HG02970 (cell line): ENCODE results near the gene CTDNEP1.

Experiments
- ATAC-seq: cut with Tn5 transposase; IDR thresholded peaks from one replicate; pipeline ENCODE4 v1.9.1; 2021; ENCODE audit warnings: mild to moderate bottlenecking, moderate library complexity, moderate number of reproducible peaks; ENCODE audit not compliant: unreplicated experiment, low FRiP score

CTDNEP1 gene

GRCh38 chr17:7232114-7232513, 19.4 kb downstream of the CTDNEP1 start:
- no peak for ATAC-seq

DNA sequence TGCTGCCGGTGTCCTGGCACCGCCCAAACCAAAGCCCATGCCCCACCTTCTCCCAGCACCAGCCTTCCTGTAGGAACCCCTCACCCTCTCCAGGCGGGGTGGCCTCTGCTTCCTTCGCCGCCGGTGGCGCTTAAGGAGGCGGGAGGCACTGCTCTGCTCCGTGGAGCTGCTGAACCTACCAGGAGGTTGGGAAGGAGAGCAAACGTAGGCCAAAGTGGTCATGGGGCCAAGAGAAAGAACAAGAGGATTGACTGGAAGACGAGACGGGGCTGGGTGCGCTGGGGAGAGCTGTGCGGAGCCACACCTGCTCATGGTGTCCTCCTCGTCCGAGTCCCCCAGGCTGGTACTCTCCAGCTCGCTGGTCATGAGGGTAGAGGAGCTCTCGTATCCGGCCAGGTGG, 22.0 kb downstream of the CTDNEP1 start:
- no peak for ATAC-seq

GRCh38 chr17:7228920-7229319, 22.6 kb downstream of the CTDNEP1 start:
- no peak for ATAC-seq

DNA sequence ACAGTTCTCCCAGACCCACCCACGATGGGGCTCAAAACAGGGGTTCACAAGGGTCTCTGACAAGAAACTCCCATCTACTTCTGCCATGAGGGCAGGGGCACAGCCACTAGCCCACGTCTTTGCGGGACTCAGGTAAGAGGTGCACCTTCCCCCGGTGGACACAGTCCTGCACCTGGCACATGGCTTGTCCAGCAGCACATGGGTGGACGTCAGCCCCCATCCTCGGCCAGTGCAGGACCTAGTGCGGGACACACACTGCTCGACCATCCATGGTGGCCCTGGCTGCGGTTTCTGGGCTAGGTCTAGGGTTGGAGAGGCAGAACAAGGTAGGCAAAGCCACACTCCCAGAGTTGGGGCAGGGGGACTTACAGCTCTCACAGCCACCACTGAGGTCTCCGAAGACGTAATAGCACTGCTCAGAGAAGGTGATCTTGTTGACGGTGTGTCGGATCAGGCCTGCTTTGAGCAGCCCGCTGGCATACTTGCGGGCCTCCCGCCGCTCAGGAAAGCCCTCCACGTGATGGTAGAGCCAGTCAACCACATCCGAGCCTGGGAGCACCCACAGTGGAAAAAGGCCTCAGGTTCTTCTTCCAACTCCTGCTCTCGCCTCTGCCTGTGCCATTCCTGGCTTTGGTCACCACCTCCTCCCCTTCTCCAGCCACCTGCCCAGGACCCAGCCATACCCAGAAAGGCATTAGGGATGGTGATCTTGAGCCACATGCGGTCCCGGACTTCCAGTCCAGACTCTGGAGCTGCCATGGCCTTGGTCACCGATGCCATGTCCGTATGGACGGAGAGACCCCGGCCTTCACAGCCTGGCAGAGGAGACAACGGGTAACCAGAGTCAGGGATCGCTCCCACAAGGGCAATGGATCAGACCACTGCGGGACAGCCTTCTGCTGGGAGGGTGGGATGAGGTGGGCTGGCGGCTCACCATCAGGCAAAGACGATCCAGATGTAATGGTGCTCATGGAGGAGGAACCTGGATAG, 24.5 kb downstream of the CTDNEP1 start:
- ATAC-seq, result no peak

- ATAC-seq, result no peak
These were observed 25.7 kb downstream of the CTDNEP1 start for GRCh38 chr17:7225711-7226331.

- ATAC-seq, result no peak
These were observed 26.8 kb downstream of the CTDNEP1 start for GRCh38 chr17:7224661-7225111.

- ATAC-seq, result no peak
These were observed 27.4 kb downstream of the CTDNEP1 start for GRCh38 chr17:7224110-7224509.

DNA sequence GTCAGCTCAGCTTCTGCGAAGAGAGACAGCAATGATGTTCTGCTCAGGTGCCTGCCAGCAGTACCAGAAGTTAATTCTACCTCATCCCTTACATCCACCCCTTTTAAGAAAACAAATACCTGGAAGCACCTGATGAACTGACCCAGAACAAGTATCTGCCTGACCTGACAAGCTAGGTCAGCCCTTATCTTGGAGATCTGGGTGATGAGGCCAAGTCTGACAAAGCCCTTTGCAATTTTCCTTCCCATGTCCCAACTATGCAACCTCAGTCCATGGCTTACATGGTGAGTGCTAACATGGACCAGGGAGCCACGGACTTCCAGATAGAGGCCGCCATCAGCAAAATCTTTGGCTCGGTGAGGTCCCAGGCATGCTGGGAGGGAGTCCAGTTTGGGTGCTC, 28.2 kb downstream of the CTDNEP1 start:
- ATAC-seq, result no peak

DNA sequence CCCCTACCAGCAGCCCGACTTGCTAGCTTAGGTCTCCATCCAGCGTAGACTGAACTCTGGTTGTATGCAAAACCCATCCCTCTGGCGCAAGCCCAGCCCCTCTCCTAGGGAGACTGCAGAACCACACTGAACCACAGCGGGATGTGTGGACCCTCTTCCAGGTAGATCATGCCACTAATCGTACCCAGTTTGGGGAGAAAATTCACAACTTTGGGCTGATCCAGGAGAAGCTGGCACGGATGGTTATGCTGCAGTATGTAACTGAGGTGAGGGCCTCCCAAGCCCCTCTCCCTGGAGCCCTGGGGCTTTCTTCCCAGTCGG, 28.6 kb downstream of the CTDNEP1 start:
- ATAC-seq, result no peak

DNA sequence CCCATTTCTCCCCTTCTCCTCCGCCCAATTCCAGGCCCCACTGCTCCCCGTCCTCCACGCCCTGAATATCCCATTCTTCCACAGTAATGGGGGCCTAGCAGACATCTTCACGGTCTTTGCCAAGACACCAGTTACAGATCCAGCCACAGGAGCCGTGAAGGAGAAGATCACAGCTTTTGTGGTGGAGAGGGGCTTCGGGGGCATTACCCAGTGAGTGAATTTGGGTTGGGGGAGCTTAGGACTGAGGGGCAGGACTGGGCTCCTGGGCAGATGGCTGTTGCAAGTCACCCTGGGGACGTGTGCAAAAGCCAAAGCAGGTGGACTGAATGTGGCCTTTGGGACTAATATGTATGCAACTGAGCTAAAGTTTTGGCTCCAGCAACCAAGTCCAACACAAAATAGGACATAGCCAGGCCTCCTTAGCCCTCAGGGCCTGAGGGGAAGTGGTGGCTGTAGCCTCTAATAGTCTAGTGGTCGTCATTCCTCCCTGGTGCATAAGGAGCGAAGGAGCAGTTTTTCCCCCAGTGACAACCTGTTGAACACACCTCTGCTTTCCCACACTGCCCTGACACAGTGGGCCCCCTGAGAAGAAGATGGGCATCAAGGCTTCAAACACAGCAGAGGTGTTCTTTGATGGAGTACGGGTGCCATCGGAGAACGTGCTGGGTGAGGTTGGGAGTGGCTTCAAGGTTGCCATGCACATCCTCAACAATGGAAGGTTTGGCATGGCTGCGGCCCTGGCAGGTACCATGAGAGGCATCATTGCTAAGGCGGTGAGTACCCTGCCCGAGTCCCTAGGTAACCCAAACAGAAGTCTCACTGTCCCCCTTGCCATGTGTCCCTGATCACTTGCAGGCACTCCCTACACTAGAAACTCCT, 29.2 kb downstream of the CTDNEP1 start:
- no peak for ATAC-seq

DNA sequence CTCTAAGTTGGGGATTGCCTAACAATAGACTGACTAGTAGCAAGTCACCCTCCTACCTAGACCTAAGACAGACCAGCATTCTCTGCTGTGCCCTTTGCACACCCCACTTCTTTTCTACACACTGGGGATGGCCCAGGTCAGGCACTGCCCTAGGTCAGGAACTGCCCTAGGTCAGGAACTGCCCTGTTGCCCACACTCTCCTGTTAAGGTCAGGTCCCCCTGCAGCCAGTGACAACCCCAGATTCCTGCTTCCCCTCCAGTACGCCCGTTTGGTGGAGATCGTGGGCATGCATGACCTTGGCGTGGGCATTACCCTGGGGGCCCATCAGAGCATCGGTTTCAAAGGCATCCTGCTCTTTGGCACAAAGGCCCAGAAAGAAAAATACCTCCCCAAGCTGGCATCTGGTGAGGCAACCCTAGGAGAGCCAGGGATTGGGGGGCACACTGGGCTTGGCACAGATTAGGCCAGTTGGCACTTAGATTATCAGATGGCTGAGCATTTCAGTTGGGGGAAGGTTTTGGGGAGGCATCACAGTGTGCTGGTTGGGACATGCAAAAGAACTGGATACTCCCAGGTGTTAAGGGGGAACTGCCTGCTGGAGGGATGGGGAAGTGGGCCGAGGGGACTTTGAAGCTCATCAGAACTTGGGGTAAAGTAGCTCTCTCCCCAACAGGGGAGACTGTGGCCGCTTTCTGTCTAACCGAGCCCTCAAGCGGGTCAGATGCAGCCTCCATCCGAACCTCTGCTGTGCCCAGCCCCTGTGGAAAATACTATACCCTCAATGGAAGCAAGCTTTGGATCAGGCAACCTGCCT, 30.0 kb downstream of the CTDNEP1 start:
- ATAC-seq, result no peak

GRCh38 chr17:7220593-7221277, 30.8 kb downstream of the CTDNEP1 start:
- ATAC-seq, result no peak

- ATAC-seq, result peak; percentile 52
These were observed 31.5 kb downstream of the CTDNEP1 start, which contains the start of the genes ACADVL and DLG4 for GRCh38 chr17:7219812-7220592. TSS of gene ACADVL (plus strand) at chr17:7219938. CDS start at chr17:7219985, 47 bp downstream. TSS of gene DLG4 (minus strand) at chr17:7219836.

DNA sequence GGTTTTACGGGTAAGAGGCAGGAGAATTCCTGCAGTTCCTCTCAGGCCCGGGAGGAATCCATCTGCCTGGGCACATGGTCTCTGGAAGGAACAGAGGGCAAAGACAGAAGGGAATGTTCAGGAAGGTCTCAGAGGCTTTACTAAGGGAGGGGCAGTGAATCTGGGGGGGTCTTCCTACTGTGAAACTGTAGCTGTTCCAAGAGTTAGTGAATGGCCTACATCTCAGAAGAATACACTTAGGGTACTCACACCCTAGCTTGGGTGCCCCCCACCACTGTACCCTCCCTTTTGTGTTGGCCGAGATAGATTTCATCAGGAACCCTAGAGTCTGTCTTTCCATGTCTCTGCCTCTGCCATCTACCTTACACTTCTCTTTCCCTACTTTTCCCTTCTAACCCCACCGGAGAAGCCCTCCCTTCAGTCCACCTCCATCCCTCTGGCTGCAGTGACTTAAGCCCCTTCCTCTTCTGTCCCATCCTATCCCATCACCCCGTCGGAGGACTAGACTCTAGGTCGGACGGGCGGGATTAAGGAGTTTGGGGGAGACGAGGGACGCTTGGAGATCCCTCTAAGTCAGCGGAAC, 32.2 kb downstream of the CTDNEP1 start:
- no peak for ATAC-seq

- ATAC-seq, result no peak
These were observed 32.8 kb downstream of the CTDNEP1 start for GRCh38 chr17:7218758-7219157.

- no peak for ATAC-seq
These were observed 33.4 kb downstream of the CTDNEP1 start for GRCh38 chr17:7218166-7218565.

GRCh38 chr17:7217113-7217987, 34.2 kb downstream of the CTDNEP1 start:
- no peak for ATAC-seq
